Liver (tissue), 3 donors: ENCODE results near the gene MRFAP1.

Source experiments
- ATF3 ChIP-seq: IDR thresholded peaks from 2 replicates; pipeline ENCODE4 v1.6.1; 2016; ENCODE audit warnings: antibody characterized with exemption
- CTCF ChIP-seq: fragments of 150-350 bp; IDR thresholded peaks from 2 replicates; pipeline ENCODE4 v1.5.1; 2017; ENCODE audit warnings: improper control_type of control experiment, low read depth, low read length; ENCODE audit not compliant: missing input control
- GABPA ChIP-seq, 2 donors: IDR thresholded peaks in 1 of 2; conservative IDR thresholded peaks in 1 of 2; 2 replicates each; pipeline ENCODE4 v1.6.1; 2016; ENCODE audit warnings: antibody characterized with exemption in 2 of 2, mild to moderate bottlenecking in 1 of 2, moderate library complexity in 1 of 2
- HNF4A ChIP-seq, 2 donors: conservative IDR thresholded peaks; 2 replicates each; pipeline ENCODE4 v1.6.1; 2016; ENCODE audit warnings: antibody characterized with exemption in 2 of 2, mild to moderate bottlenecking in 2 of 2
- HNF4G ChIP-seq: IDR thresholded peaks from 2 replicates; pipeline ENCODE4 v1.6.1; 2016; ENCODE audit warnings: antibody characterized with exemption
- JUND ChIP-seq, 2 donors: IDR thresholded peaks; 2 replicates each; pipeline ENCODE4 v1.6.1; 2016; ENCODE audit warnings: antibody characterized with exemption in 2 of 2
- MAX ChIP-seq: IDR thresholded peaks from 2 replicates; pipeline ENCODE4 v1.6.1; 2016; ENCODE audit warnings: antibody characterized with exemption
- NR2F2 ChIP-seq: IDR thresholded peaks from 2 replicates; pipeline ENCODE4 v1.6.1; 2016; ENCODE audit warnings: antibody characterized with exemption
- RAD21 ChIP-seq, 2 donors: IDR thresholded peaks; 2 replicates each; pipeline ENCODE4 v1.6.1; 2016; ENCODE audit warnings: antibody characterized with exemption in 2 of 2, mild to moderate bottlenecking in 2 of 2
- REST ChIP-seq: IDR thresholded peaks from 2 replicates; pipeline ENCODE4 v1.6.1; 2016; ENCODE audit warnings: antibody characterized with exemption, mild to moderate bottlenecking
- RXRA ChIP-seq, 2 donors: IDR thresholded peaks; 2 replicates each; pipeline ENCODE4 v1.6.1; 2017 to 2018; ENCODE audit warnings: antibody characterized with exemption in 2 of 2, mild to moderate bottlenecking in 1 of 2
- SP1 ChIP-seq: IDR thresholded peaks from 2 replicates; pipeline ENCODE4 v1.6.1; 2018; ENCODE audit warnings: antibody characterized with exemption, mild to moderate bottlenecking
- TAF1 ChIP-seq: conservative IDR thresholded peaks from 2 replicates; pipeline ENCODE4 v1.6.1; 2016; ENCODE audit warnings: antibody characterized with exemption, mild to moderate bottlenecking
- YY1 ChIP-seq: IDR thresholded peaks from 2 replicates; pipeline ENCODE4 v1.6.1; 2016; ENCODE audit warnings: antibody characterized with exemption, mild to moderate bottlenecking
- donor health status: healthy.
- donor health status: healthy.

GRCh38 chr4:6625256-6625655 is 15.2 kb upstream of the MRFAP1 start:
- TF ChIP-seq HNF4G, result no peak
- no peak for TF ChIP-seq RAD21 (IDR thresholded peaks at IDR 0.05)
- TF ChIP-seq CTCF, result no peak
- TF ChIP-seq MAX, result no peak
- TF ChIP-seq YY1, result no peak
- no peak for TF ChIP-seq TAF1
- no peak for TF ChIP-seq HNF4A (conservative IDR thresholded peaks at IDR 0.05)
- TF ChIP-seq SP1, result no peak
- TF ChIP-seq REST, result no peak
- no peak for TF ChIP-seq GABPA (IDR thresholded peaks at IDR 0.05 in 1 of 2, conservative IDR thresholded peaks at IDR 0.05 in 1 of 2)
- no peak for TF ChIP-seq RXRA (IDR thresholded peaks at IDR 0.05)
- TF ChIP-seq JUND (IDR thresholded peaks at IDR 0.05), result no peak
- TF ChIP-seq NR2F2, result no peak
- TF ChIP-seq ATF3, result no peak
